GM12872 (cell line): ENCODE results near the gene ITGB1BP2.

Source experiments
- CTCF ChIP-seq: IDR thresholded peaks from 3 replicates; pipeline ENCODE4 v1.5.1; 2011; ENCODE audit warnings: low read depth, mild to moderate bottlenecking, low read length, moderate library complexity; ENCODE audit not compliant: insufficient read depth

The ITGB1BP2 gene

GRCh38 chrX:71269801-71270395 lies 31.7 kb upstream of the ITGB1BP2 start:
- TF ChIP-seq CTCF = no peak

- no peak for TF ChIP-seq CTCF
Observed at GRCh38 chrX:71282514-71283402, 18.8 kb upstream of the ITGB1BP2 start.

GRCh38 chrX:71283403-71284143 lies 18.0 kb upstream of the ITGB1BP2 start, which contains the start of gene NONO:
NONO (plus strand) TSS chrX:71283635; CDS start chrX:71290638, 7,003 bp downstream.
- no peak; the same call in 2 of the 3 replicates for TF ChIP-seq CTCF

DNA sequence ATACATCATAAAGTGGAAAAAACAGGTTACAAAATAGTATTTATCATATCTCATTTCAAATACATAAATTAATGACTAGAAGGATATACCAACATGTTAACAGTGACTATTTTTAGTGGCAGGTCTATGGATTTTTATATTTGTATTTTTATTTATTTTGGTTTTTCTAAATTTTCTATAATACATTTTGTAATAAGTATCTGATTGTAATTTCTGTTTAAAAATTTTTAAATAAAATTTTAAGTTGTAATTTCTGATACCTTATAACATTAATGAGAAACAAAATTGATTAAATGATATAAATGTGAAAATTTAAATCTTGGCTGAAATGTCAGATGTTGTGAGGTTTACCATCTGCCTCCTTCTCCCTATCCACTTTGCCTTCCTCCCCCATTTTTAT lies 15.6 kb upstream of the ITGB1BP2 start:
- TF ChIP-seq CTCF = no peak

- no peak for TF ChIP-seq CTCF
Observed at GRCh38 chrX:71291381-71291780, 10.2 kb upstream of the ITGB1BP2 start.

- TF ChIP-seq CTCF = no peak
Observed at GRCh38 chrX:71292669-71293365, 8.7 kb upstream of the ITGB1BP2 start.
